Measurements from ENCODE around the gene TCTN1.

DNA sequence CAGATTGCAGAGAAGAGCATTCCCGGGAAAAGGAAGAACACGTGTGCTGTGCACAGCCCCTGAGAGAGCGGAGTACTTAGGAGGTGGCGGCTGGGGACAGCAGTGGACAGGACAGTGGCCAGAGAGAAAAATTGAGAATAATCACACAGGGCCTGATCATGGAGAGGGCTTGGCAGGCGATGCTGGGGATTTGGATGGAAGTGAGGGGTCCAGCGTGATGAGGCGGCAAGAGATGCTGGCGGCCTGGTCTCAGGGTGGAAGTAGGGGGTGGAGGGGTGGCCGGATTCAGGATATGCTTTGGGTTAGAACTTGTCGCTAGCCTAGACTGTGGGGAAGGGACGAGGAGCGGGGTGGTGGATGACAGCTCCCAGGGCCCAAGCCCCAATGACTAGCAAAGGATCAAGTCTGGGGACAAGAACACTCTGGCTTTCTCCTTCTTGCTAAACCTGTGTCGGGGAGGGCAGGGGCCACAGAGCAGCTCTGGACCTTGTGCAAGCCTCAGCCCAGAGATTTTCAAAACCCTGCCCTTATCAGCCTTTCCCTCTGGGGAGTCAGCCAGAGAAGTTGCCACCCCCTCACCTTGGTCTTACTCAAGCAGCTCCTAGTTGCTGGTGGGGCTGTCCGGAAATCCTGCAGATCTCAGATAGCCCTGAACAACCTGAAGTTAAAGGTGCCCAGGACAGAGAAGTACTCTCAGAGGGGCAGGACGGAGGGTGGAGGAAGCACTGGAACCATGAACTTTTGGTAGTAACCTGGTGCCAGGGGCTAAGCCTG, 73.7 kb downstream of the TCTN1 start:
- TF ChIP-seq, protein P1, sequence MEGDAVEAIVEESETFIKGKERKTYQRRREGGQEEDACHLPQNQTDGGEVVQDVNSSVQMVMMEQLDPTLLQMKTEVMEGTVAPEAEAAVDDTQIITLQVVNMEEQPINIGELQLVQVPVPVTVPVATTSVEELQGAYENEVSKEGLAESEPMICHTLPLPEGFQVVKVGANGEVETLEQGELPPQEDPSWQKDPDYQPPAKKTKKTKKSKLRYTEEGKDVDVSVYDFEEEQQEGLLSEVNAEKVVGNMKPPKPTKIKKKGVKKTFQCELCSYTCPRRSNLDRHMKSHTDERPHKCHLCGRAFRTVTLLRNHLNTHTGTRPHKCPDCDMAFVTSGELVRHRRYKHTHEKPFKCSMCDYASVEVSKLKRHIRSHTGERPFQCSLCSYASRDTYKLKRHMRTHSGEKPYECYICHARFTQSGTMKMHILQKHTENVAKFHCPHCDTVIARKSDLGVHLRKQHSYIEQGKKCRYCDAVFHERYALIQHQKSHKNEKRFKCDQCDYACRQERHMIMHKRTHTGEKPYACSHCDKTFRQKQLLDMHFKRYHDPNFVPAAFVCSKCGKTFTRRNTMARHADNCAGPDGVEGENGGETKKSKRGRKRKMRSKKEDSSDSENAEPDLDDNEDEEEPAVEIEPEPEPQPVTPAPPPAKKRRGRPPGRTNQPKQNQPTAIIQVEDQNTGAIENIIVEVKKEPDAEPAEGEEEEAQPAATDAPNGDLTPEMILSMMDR (IDR thresholded peaks at IDR 0.05) = no peak
- no peak for TF ChIP-seq POLR2A (IDR thresholded peaks at IDR 0.05)

Measured in right lobe of liver (tissue), 4 donors.